ENCODE measurements around the gene GRM2.
"Not testable (repeated sequence)": the region's sequence is repeated elsewhere in the genome, so short reads cannot be mapped to it uniquely, and the experiment has no call there.

Gene GRM2

DNA sequence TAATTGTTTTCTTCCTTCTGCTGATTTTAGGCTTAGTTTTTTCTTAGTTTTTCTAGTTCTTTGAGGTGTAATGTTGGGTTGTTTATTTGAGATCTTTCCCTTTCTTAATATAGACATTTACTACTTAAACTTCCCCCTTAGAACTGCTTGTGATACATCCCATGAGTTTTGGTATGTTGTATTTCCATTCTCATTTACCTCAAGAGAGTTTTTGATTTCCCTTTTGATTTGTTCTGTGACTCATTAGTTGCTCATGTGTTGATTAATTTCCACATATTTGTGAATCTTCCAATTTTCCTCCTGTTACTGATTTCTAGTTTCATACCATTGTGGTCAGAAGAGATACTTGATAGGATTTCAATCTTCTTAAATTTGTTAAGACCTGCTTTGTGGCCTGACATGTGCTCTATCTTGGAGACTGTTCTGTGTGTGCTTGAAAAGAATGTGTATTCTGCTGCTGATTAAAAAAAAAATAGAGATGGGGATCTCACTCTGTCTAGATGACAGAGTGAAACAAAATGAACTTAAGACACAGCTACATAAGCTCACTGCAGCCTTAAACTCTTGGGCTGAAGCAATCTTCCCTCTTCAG is 22.3 kb downstream of the GRM2 start:
- no peak for DNase-seq

DNA sequence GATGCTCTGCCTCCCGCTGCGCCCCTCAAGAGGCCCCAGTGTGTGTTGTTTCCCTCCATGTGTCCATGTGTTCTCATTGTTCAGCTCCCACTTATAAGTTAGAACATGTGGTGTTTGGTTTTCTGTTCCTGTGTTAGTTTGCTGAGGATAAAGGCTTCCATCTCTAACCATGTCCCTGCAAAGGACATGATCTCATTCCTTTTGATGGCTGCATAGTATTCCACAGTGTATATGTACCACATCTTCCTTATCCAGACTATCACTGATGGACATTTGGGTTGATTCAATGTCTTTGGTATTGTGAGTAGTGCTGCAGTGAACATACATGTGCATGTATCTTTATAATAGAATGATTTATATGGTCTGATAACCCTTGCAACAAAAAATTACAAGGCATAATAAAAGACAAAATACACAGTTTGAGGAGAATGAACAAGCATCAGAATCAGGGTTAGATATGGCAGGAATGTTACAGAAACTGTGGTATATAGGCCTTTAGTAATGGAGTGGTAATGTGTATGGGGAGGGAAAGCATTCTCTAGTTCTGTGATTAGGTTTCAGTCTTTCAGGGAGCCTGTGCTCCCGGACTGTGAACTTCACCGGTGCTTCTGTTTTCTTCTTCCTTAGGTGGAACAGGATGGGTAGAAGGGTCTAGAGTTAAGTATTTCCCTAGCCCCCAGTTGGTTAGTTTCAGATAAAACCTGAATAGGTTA is 27.1 kb downstream of the GRM2 start:
- no peak for DNase-seq

DNA sequence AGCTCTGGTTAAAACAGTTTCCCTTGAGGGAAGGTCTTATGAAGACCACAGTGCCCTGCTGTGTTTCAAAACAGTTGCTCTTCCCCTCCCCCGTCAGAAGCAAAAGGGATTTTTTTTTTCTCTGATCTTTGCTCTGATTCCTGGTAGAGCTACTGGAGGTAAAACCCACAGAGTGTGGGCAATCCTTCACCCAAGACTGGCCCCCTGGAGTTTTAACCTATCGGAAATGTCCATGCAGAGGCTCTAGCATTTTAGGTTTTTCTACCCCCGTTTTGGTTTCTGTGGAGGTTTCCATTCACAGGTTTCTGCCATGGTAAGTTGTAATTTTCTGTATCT is 27.7 kb downstream of the GRM2 start:
- no peak for DNase-seq

DNA sequence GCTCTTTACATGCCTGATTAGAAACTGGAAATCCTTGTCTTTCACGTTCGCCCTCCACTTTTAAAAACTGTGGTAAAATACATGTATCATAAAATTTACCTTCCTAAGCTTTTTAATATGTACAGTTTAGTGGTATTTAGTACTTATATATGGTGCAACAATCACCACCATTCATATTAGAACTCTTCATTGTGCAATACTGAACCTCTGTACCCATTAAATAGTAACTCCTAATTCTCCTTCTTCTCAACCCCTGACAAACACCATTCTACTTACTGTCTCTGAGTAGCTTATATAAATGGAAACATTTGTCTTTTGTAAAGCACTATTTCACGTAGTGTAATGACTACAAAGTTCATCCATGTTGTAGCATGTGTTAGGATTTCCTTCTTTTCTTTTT is 28.2 kb downstream of the GRM2 start:
- no peak for DNase-seq

DNA sequence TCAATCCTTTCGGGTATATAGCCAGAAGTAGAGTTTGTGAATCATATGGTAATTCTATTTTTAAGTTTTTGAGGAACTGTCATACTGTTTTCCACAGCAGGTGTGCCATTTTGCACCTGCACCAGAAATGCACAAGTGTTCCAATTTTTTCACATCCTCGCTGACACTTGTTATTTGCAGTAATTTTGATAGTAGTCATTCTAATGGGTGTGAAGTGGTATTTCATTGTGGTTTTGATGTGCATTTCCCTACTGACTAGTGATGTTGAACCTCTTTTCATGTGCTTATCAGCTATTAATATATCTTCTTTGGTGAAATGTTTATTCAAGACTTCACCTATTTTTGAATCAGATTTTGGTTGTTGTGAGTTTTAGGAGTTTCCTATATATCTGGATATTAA is 29.1 kb downstream of the GRM2 start:
- no peak for DNase-seq

DNA sequence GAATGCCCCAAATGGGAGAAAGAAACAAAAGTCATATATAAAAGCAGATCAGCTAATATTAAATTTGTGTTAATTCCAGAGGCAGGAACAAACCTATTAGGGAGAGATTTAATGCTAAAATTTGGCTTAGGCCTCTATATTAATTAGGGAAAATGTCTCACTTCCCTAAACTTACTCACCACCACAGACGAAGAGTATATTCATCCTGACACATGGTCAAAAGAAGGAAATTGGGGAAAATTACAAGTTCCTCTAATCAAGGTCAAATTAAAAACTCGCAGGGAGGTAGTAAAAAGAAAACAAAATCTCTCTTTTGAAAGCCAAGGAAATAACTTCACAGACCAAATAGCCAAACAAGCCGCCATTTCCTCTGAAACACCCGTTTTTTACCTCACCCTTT is 32.2 kb downstream of the GRM2 start:
- DNase-seq = no peak

DNA sequence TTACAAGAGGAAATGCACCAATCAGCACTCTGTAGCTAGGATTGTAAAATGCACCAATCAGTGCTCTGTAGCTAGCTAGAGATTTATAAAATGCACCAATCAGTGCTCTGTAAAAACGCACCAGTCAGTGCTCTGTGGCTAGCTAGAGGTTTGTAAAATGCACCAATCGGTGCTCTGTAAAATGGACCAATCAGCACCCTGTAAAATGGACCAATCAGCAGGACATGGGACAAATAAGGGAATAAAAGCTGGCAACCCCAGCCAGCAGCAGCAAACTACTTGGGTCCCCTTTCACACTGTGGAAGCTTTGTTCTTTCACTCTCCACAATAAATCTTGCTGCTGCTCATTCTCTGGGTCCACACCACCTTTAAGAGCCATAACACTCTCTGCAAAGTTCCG is 35.5 kb downstream of the GRM2 start:
- not testable (repeated sequence) for DNase-seq

DNA sequence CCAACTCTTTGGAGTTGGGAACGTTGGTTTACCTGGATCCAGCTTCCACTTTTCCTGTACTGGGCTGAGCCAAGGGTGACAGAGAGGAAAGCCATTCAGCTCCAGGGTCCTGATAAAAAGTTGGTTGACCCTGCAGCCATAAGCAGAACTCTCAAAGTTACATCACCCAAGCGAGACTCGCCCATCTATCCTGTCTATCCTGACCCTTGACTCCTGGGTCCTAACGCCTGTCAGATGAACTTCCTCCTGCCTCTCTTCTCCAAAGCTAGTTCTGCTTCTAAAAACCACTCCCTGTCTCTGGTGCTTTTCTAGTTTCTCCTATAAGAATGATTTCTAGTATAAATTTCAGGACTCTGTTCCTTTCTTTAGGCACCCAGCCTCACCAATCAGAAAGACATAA is 36.1 kb downstream of the GRM2 start:
- DNase-seq = not testable (repeated sequence)

DNA sequence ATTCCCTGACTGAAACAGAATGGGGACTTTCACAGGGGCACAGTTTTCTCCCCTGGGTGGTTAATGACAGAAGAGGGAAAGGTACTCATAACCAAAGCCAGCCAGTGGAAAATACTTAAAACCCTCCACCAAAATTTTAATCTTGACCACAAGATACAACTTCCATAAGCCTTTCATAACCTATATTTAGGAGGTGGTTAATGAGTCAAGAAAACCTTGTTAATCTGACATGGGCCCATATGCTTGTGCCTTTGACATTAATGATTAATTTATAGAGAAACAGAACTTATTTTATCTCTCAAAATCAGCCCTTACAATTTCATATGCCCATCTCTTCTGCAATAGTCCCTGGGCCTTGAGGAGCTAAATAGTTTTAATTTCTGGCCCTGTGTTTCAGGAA is 41.0 kb downstream of the GRM2 start:
- no peak for DNase-seq

DNA sequence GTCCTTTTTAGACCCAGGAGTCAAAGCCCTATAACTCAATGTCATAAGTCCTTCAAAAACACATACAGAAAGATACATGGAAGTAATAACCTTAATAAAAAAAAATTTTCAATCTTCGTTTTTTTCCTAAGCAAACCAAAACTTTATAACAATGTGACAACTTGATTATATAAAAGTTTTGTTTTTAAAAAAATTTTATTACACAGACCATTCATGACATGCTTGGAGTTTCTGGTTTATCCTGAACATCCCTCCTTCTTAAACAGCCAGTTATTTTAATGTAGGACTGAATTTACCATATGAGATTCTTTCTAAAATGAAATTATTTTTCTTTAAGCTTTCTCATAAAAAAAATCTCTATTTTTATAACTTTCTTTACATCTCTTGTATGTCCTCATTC is 41.5 kb downstream of the GRM2 start:
- no peak for DNase-seq

DNA sequence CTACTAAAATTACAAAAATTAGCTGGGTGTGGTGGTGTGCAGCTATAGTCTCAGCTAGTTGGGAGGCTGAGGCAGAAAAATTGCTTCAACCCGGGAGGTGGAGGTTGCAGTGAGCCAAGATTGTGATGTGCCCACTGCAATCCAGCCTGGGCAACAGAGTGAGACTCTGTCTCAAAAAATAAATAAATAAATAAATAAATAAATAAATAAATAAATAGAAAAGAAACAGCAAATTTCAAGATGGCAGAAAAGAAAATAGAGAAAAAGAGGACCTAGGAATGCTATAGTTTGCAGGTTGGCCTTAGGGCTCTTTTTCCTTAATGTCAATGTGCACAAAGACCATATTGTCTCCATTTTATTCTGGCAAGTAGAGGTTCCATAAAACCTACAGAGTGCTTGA is 44.0 kb downstream of the GRM2 start:
- no peak for DNase-seq

DNA sequence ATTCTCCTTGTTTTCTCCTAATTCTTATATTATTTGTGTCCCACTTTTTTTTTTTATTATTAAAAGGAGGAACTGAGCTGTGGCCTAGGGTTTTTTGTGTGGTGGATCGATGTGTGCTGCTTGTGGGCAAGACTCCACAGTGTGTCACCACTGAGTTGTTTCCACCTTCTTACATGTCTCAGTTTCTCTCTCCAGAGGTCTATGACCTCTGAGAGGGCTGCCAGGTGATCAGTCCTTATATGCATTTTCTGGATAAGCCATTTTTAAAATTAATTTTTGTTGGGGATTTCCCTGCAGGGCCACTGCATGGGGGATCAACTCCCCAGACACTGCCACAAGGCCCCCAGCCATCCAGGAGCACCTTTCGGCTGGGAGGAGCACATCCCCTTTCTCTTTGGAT is 44.4 kb downstream of the GRM2 start:
- DNase-seq = no peak

DNA sequence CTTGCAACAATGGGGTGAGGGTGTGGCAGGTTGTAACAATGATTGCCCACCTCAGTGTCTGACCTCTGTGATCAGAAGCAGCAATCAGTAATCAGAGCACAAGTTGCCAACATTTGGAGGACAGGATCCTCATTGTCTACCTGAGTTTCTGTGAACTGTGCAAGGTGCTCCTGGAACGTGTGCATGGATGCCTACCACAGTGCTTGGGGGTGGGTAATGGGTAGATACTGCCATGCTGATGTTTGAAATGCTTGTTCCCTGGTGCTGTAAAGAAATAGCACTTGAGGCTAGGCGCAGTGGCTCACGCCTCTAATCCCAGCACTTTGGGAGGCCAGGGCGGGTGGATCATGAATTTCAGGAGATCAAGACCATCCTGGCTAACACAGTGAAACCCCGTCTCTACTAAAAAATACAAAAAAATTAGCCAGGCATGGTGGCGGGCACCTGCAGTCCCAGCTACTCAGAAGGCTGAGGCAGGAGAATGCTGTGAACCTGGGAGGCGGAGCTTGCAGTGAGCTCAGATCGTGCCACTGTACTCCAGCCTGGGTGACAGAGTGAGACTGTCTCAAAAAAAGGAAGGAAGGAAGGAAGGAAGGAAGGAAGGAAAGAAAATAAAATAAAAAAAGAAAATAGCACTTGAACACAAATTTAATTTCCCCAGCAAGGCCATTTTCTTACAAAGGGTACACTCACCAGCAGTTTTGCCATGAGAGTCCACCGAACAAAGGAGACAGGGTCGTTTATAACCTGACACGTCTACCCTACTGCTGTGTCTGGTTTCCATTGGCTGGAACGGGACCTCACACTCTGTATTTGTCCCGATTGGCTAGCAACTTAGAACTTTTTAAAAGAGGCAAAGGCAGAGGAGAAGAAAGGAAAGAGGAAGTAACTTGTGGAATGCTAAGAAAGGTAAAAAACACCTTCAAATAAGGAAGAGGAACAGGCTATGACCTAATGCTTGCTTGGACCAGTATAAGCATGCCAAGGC is 47.2 kb downstream of the GRM2 start:
- DNase-seq = not testable (repeated sequence)

DNA sequence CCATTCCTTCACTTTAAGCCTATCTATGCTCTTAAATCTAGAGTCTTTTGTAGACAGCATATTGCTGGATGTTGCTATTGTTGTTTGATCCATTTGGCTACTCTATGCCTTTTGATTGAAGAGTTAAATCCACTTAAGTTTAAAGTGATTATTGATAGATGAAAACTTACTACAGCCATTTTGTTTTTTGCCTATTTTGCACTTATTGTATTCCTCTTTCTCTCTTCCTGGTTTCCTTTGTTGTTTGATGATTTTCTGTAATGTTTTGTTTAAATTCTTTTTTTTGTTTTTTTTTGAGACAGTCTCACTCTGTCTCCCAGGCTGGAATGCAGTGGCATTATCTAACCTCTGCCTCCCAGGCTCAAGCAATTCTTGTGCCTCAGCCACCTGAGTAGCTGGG is 52.3 kb downstream of the GRM2 start:
- DNase-seq = no peak
